Mesodermal cell (in vitro differentiated cells): Measurements from ENCODE around the gene SLC16A3.
A peak's percentile ranks its signal among the peaks of the same experiment; 100 is the strongest.

Source experiments
- H3K27ac ChIP-seq: 2 replicates; pipeline ENCODE4 v1.7.0; 2013; ENCODE audit warnings: mild to moderate bottlenecking, low read depth, low read length, moderate library complexity; ENCODE audit not compliant: severe bottlenecking
- H3K36me3 ChIP-seq: 2 replicates; pipeline ENCODE4 v1.7.1; 2013; ENCODE audit warnings: mild to moderate bottlenecking, low read length, moderate library complexity; ENCODE audit not compliant: control insufficient read depth, insufficient read depth
- H3K4me1 ChIP-seq: one replicate; pipeline ENCODE4 v1.7.1; 2013; ENCODE audit warnings: mild to moderate bottlenecking, low read length; ENCODE audit not compliant: insufficient read depth, control insufficient read depth, poor library complexity, severe bottlenecking
- H3K4me3 ChIP-seq: 2 replicates; pipeline ENCODE4 v1.7.0; 2013; ENCODE audit warnings: low read length, control low read depth, mild to moderate bottlenecking; ENCODE audit not compliant: insufficient read depth, poor library complexity, severe bottlenecking; ENCODE audit errors: extremely low read depth
- H3K9me3 ChIP-seq: 2 replicates; pipeline ENCODE4 v1.7.1; 2013; ENCODE audit warnings: mild to moderate bottlenecking, low read length, moderate library complexity; ENCODE audit not compliant: control insufficient read depth
- WGBS, 2 experiments: methylation state at CpG; one replicate each; pipeline ENCODE4 v1.1.5; 2013; ENCODE audit warnings: missing lambda C conversion rate in 2 of 2; ENCODE audit not compliant: insufficient coverage in 2 of 2; 5-methylcytosine and 5-hydroxymethylcytosine counted together

Gene SLC16A3

DNA sequence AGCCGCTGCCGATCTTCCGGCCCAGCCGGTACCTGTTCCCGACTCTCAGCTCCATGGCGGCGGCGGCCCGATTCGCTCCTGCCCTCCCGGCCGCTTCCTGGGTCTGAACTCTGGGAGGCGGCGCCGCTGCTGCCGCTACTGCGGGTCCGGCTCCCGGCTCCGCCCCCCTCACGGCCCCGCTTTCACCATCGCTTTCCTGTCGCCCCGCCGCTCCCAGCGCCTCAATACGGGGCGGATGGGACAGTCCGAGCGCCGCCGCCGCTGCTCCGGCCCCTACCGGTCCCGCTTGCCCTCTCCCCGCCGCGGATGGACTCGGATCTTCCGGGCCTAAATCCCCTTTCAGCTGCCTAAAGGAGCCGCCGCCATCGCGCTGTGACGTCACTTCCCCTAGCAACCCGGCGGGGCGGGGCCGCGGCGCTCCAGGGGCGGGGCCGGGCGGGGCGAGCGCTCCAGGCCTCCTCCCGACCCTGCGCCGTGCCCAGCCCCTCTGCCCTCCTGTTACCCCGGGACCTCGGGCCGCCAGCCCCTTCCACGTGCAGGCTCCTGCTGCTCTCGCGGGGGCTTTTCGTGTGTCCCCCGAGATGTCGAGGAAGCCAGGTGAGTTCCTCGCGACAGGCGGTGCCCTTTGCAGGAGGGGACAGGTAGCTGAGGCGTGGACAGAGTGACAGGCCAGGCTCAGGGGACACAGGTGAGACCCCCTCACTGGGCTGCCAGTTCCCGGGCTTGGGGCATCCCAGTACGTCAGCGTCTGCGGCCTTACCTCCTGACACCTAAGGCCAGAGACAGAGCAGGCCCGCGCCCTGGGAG, 44.7 kb downstream of the SLC16A3 start, which contains the start of gene CSNK1D:
TSS of gene CSNK1D (minus strand) at position 374 of the 807 bp plus-strand sequence. CDS start at position 55, 319 bp downstream.
- Histone ChIP-seq H3K9me3 (no peaks in the 10 kb centered on the region), H3K4me3 (peak within 1 kb of the TSS; percentile 90), H3K36me3 (peaks cover 37% of the 10 kb centered on the region), H3K27ac (peak within 1 kb of the TSS; percentile 100), H3K4me1 (peaks cover 14% of the 10 kb centered on the region)
- 4 to 6% methylated on average over 59 to 76 of the region's 80 CpGs for WGBS, 2 experiments

GRCh38 chr17:82274134-82275020, 45.5 kb downstream of the SLC16A3 start:
- WGBS, 2 experiments = 88% methylated on average over 24 to 25 of the region's 27 CpGs
- H3K4me1 ChIP-seq = peaks cover 14% of the 10 kb centered on the region
- no peak overlapping the region for H3K27ac ChIP-seq
- H3K4me3 ChIP-seq = peak overlapping the region; percentile 90
- peaks cover 30% of the 10 kb centered on the region for H3K36me3 ChIP-seq
- H3K9me3 ChIP-seq = no peaks in the 10 kb centered on the region

GRCh38 chr17:82275326-82275725, 46.5 kb downstream of the SLC16A3 start:
- WGBS, 2 experiments = 97% methylated on average over 13 of the region's 14 CpGs
- peaks cover 21% of the 10 kb centered on the region for H3K36me3 ChIP-seq
- no peak overlapping the region for H3K4me3 ChIP-seq
- H3K4me1 ChIP-seq = peaks cover 11% of the 10 kb centered on the region
- H3K9me3 ChIP-seq = no peaks in the 10 kb centered on the region
- H3K27ac ChIP-seq = no peak overlapping the region

DNA sequence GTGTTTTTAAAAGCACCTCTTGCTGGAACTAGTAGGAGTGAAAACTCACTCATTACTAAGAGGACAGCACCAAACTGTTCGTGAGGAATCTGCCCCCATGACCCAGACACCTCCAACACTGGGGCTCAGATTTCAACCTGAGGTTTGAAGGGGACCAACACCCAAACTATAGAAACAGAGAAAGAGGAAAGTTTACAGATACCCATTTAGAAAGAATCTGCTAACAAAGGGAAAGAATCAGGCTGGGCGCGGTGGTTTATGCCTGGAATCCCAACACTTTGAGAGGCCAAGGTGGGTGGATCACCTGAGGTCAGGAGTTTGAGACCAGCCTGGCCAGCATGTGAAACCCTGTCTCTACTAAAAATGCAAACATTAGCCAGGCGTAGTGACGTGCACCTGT, 48.1 kb downstream of the SLC16A3 start:
- Histone ChIP-seq H3K4me1 (peaks cover 6% of the 10 kb centered on the region), H3K27ac (no peak overlapping the region), H3K36me3 (peaks cover 5% of the 10 kb centered on the region), H3K9me3 (no peaks in the 10 kb centered on the region), H3K4me3 (no peak overlapping the region)
- WGBS, 2 experiments = 86 to 98% methylated on average over 4 of the region's 5 CpGs

DNA sequence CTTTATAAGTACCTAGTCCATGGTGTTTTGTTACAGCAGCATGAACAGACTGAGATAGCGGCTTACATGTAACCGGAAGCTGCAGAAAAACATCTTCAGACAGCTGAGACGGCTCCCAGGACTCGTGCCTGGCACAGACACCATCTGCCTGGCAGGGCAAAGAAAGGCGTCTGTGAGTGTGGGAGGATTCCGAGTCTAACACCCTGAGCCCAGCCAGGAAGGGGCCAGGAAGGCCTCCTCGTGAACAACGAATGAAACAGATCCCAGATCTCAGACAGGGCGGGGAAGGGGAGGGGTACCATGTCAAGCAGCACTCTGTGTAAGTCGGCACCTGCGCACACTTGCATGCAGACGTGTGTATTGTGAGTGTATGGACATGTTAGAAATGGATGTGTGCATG, 49.0 kb downstream of the SLC16A3 start:
- WGBS, 2 experiments = 87 to 90% methylated on average over 12 of the region's 12 CpGs
- no peaks in the 10 kb centered on the region for H3K9me3 ChIP-seq
- H3K27ac ChIP-seq = no peak overlapping the region
- H3K4me1 ChIP-seq = peaks cover 11% of the 10 kb centered on the region
- no peak overlapping the region for H3K4me3 ChIP-seq
- H3K36me3 ChIP-seq = no peaks in the 10 kb centered on the region

DNA sequence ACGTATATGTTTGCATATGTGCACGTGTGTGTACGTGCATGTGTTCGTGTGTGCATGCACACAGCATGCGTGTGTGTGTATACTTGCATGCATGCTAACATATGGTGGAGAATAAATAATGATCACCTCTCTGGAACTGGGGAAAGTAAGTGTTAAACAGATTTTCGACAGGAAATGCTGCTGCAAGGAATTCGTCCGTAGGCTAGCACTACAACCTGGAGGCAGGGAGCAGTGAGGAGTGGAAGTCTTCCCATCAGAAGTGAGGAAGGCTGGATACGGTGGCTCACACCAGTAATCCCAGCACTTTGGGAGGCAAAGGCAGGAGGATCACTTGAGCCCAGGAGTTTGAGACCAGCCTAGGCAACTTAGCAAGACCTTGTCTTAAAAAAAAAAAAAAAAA, 49.5 kb downstream of the SLC16A3 start:
- peaks cover 11% of the 10 kb centered on the region for H3K4me1 ChIP-seq
- no peak overlapping the region for H3K27ac ChIP-seq
- no peaks in the 10 kb centered on the region for H3K36me3 ChIP-seq
- H3K4me3 ChIP-seq = no peak overlapping the region
- 86 to 92% methylated on average over 9 of the region's 9 CpGs for WGBS, 2 experiments
- H3K9me3 ChIP-seq = no peaks in the 10 kb centered on the region

- H3K36me3 ChIP-seq = no peaks in the 10 kb centered on the region
- peaks cover 8% of the 10 kb centered on the region for H3K4me1 ChIP-seq
- H3K4me3 ChIP-seq = no peak overlapping the region
- WGBS, 2 experiments = 82 to 86% methylated on average over 14 to 16 of the region's 16 CpGs
- no peak overlapping the region for H3K27ac ChIP-seq
- no peaks in the 10 kb centered on the region for H3K9me3 ChIP-seq
Observed at GRCh38 chr17:82278786-82279391, 50.0 kb downstream of the SLC16A3 start.

GRCh38 chr17:82280537-82280936, 51.7 kb downstream of the SLC16A3 start:
- H3K27ac ChIP-seq = no peak overlapping the region
- peaks cover 7% of the 10 kb centered on the region for H3K4me1 ChIP-seq
- H3K9me3 ChIP-seq = no peaks in the 10 kb centered on the region
- H3K4me3 ChIP-seq = no peak overlapping the region
- WGBS, 2 experiments = 90 to 100% methylated on average over 2 to 6 of the region's 8 CpGs
- H3K36me3 ChIP-seq = no peaks in the 10 kb centered on the region

- WGBS, 2 experiments = 91 to 95% methylated on average over 5 to 6 of the region's 7 CpGs
- H3K4me3 ChIP-seq = no peak overlapping the region
- H3K27ac ChIP-seq = no peak overlapping the region
- H3K36me3 ChIP-seq = no peaks in the 10 kb centered on the region
- no peaks in the 10 kb centered on the region for H3K9me3 ChIP-seq
- peaks cover 7% of the 10 kb centered on the region for H3K4me1 ChIP-seq
Observed at GRCh38 chr17:82281076-82281475, 52.2 kb downstream of the SLC16A3 start.

DNA sequence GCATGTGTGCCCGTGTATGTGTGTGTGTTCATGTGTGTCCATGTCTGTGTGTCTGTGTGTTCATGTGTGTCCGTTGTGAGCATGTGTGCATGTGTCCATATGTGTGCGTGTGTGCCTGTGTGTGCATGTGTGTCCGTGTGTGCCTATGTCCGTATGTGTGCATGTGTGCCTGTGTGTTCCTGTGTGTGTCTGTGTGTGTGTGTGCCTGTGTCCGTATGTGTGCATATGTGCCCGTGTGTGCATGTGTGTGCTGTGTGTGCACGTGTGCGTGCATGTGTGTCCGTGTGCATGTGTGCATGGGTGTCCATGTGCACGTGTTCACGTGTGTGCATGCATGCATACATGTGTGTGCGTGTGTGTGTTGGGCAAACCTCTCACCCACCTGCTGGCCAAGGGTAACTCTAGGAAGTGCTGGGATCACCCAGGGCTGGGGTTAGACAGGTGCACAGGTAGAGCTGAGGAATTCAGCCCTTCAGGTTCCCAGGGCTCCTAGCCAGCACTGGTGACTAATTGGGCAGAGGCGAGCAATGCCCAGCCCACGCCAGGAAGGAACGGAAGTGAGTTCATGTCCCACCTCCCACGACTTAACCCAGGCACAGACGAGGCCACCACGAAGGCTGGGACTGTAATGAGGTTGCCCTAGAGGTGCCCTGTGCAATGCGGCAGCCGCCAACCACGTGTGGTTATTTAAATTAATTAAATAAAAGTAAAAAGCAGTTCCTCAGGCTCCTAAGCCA, 52.8 kb downstream of the SLC16A3 start:
- Histone ChIP-seq H3K36me3 (no peaks in the 10 kb centered on the region), H3K4me1 (peaks cover 7% of the 10 kb centered on the region), H3K27ac (no peak overlapping the region), H3K4me3 (no peak overlapping the region), H3K9me3 (no peaks in the 10 kb centered on the region)
- WGBS, 2 experiments = 90 to 93% methylated on average over 18 to 20 of the region's 22 CpGs
